GM18498 (cell line): ENCODE results near the gene LEKR1.

ENCODE experiments used
- ATAC-seq: cut with Tn5 transposase; IDR thresholded peaks from one replicate; pipeline ENCODE4 v1.9.1; 2021; ENCODE audit warnings: mild to moderate bottlenecking, moderate library complexity; ENCODE audit not compliant: unreplicated experiment

LEKR1 gene

GRCh38 chr3:157045238-157045850 lies 219.2 kb downstream of the LEKR1 start:
- no peak for ATAC-seq

GRCh38 chr3:157046520-157046919 lies 220.4 kb downstream of the LEKR1 start:
- ATAC-seq = peak; percentile 56

GRCh38 chr3:157051055-157051454 lies 224.9 kb downstream of the LEKR1 start:
- peak; percentile 73 for ATAC-seq

- ATAC-seq = no peak
These were observed 225.4 kb downstream of the LEKR1 start for GRCh38 chr3:157051591-157051990.

- no peak for ATAC-seq
These were observed 229.9 kb downstream of the LEKR1 start for GRCh38 chr3:157056035-157056434.

- peak; percentile 46 for ATAC-seq
These were observed 232.4 kb downstream of the LEKR1 start for GRCh38 chr3:157058392-157059071.

- ATAC-seq = no peak
These were observed 233.0 kb downstream of the LEKR1 start for GRCh38 chr3:157059181-157059580.

GRCh38 chr3:157059661-157060060 lies 233.5 kb downstream of the LEKR1 start:
- peak; percentile 61 for ATAC-seq

- ATAC-seq = no peak
These were observed 235.1 kb downstream of the LEKR1 start for GRCh38 chr3:157061265-157061664.

GRCh38 chr3:157063469-157063868 lies 237.3 kb downstream of the LEKR1 start:
- ATAC-seq = no peak

- ATAC-seq = peak; percentile 11
These were observed 237.8 kb downstream of the LEKR1 start for GRCh38 chr3:157063926-157064325.

GRCh38 chr3:157064402-157064801 lies 238.2 kb downstream of the LEKR1 start:
- peak; percentile 80 for ATAC-seq

- no peak for ATAC-seq
These were observed 239.0 kb downstream of the LEKR1 start for GRCh38 chr3:157065201-157065600.

- ATAC-seq = no peak
These were observed 240.4 kb downstream of the LEKR1 start for GRCh38 chr3:157066335-157067098.

- ATAC-seq = peak; percentile 62
These were observed 241.0 kb downstream of the LEKR1 start for GRCh38 chr3:157067114-157067513.

- ATAC-seq = no peak
These were observed 243.3 kb downstream of the LEKR1 start for GRCh38 chr3:157069406-157069805.

GRCh38 chr3:157069846-157070677 lies 243.9 kb downstream of the LEKR1 start:
- ATAC-seq = no peak

- ATAC-seq = no peak
These were observed 244.5 kb downstream of the LEKR1 start for GRCh38 chr3:157070678-157070999.

GRCh38 chr3:157071744-157072525 lies 245.8 kb downstream of the LEKR1 start:
- no peak for ATAC-seq

GRCh38 chr3:157073810-157074209 lies 247.7 kb downstream of the LEKR1 start:
- ATAC-seq = no peak
